ENCODE measurements around the gene NLRC4.

NLRC4 gene

DNA sequence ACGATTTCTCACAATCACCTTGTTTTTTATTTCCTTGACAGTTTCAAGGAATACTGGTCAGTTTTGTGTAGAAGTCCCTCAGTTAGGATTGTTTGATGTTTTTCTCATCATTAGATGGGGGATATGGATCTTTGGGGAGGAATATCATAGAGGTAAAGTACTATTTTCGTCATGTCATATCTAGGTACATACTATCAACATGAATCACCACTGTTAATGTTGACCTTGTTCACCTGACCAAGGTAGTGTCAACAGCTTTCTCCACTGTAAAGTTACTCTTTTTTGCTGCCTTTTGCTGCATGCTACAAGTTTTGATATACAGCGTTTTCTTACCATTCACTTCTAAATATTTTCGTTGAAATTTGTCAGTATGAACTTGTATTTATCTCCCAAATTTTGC lies 32.7 kb downstream of the NLRC4 start:
- Histone ChIP-seq H4K20me1 (ENCODE audit: insufficient read depth, low read length) (no peaks in the 10 kb centered on the region), H3K79me2 (ENCODE audit: low read length) (no peaks in the 10 kb centered on the region), H2AFZ (ENCODE audit: low read length) (no peak overlapping the region), H3K36me3 (replicated peaks; ENCODE audit: insufficient read depth, low read length) (no peaks in the 10 kb centered on the region), H3K4me3 (ENCODE audit: low read length) (no peak overlapping the region), H3K9me2 (replicated peaks; ENCODE audit: insufficient read depth, low read length) (no peaks in the 10 kb centered on the region), H3K9me3 (replicated peaks; ENCODE audit: insufficient read depth, low read length) (no peaks in the 10 kb centered on the region), H3K9ac (ENCODE audit: low read length) (no peak overlapping the region), H3K4me1 (ENCODE audit: low read length) (0 out of 2 replicates have a peak, but pooled peaks cover 6% of the 10 kb centered on the region), H3F3A (ENCODE audit: insufficient read depth, low read length) (no peaks in the 10 kb centered on the region), H3K4me2 (ENCODE audit: low read depth, low read length) (no peak overlapping the region), H3K27me3 (replicated peaks; ENCODE audit: insufficient read depth, low read length) (no peaks in the 10 kb centered on the region), H3K27ac (ENCODE audit: low read length) (no peak overlapping the region)
- TF ChIP-seq EZH2 (optimal IDR thresholded peaks at IDR 0.05; ENCODE audit: low read depth, low read length) (no peak), EZH2phosphoT487 (IDR thresholded peaks at IDR 0.05; ENCODE audit: low read length) (no peak)
- TF ChIP-seq, protein P1, sequence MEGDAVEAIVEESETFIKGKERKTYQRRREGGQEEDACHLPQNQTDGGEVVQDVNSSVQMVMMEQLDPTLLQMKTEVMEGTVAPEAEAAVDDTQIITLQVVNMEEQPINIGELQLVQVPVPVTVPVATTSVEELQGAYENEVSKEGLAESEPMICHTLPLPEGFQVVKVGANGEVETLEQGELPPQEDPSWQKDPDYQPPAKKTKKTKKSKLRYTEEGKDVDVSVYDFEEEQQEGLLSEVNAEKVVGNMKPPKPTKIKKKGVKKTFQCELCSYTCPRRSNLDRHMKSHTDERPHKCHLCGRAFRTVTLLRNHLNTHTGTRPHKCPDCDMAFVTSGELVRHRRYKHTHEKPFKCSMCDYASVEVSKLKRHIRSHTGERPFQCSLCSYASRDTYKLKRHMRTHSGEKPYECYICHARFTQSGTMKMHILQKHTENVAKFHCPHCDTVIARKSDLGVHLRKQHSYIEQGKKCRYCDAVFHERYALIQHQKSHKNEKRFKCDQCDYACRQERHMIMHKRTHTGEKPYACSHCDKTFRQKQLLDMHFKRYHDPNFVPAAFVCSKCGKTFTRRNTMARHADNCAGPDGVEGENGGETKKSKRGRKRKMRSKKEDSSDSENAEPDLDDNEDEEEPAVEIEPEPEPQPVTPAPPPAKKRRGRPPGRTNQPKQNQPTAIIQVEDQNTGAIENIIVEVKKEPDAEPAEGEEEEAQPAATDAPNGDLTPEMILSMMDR (IDR thresholded peaks at IDR 0.05; ENCODE audit: low read length): no peak
- no peak for DNase-seq

GRCh38 chr2:32229635-32230034 lies 35.1 kb downstream of the NLRC4 start:
- H3F3A ChIP-seq (ENCODE audit: insufficient read depth, low read length): no peaks in the 10 kb centered on the region
- no peaks in the 10 kb centered on the region for H3K9me2 ChIP-seq (replicated peaks; ENCODE audit: insufficient read depth, low read length)
- TF ChIP-seq, protein P1 (IDR thresholded peaks at IDR 0.05; ENCODE audit: low read length): no peak
- H4K20me1 ChIP-seq (ENCODE audit: insufficient read depth, low read length): no peaks in the 10 kb centered on the region
- no peaks in the 10 kb centered on the region for H3K36me3 ChIP-seq (replicated peaks; ENCODE audit: insufficient read depth, low read length)
- H3K79me2 ChIP-seq (ENCODE audit: low read length): no peaks in the 10 kb centered on the region
- no peaks in the 10 kb centered on the region for H3K9me3 ChIP-seq (replicated peaks; ENCODE audit: insufficient read depth, low read length)
- DNase-seq: no peak
- no peak overlapping the region for H3K4me3 ChIP-seq (ENCODE audit: low read length)
- no peak overlapping the region for H3K9ac ChIP-seq (ENCODE audit: low read length)
- no peaks in the 10 kb centered on the region for H3K27me3 ChIP-seq (replicated peaks; ENCODE audit: insufficient read depth, low read length)
- no peak overlapping the region for H3K27ac ChIP-seq (ENCODE audit: low read length)
- no peak overlapping the region for H2AFZ ChIP-seq (ENCODE audit: low read length)
- H3K4me1 ChIP-seq (ENCODE audit: low read length): 0 out of 2 replicates have a peak, but pooled peaks cover 6% of the 10 kb centered on the region
- no peak overlapping the region for H3K4me2 ChIP-seq (ENCODE audit: low read depth, low read length)

DNA sequence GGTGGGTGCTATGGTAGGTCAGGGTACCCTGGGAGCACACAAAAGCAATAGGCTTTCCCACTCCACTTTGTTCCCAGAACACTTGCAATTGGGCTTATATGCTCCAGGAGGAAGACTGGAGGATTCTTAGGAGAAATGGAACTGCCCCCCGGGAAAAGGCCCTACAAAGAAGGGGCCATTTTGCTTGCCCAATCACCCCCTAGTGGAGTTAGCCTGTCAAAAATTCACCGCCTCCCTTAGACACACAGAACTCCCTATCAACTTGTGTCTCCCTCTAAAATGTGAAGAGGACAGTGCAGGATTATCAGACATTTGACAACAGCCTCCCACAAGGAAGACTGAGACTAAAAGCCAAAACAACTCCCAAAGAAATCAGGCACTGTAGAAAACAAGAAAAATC lies 36.5 kb downstream of the NLRC4 start:
- Histone ChIP-seq H2AFZ (ENCODE audit: low read length) (no peak overlapping the region), H3K79me2 (ENCODE audit: low read length) (no peaks in the 10 kb centered on the region), H3K27ac (ENCODE audit: low read length) (no peak overlapping the region), H3K9me3 (replicated peaks; ENCODE audit: insufficient read depth, low read length) (no peaks in the 10 kb centered on the region), H3K9ac (ENCODE audit: low read length) (no peak overlapping the region), H3K4me1 (ENCODE audit: low read length) (0 out of 2 replicates have a peak, but pooled peaks cover 6% of the 10 kb centered on the region), H4K20me1 (ENCODE audit: insufficient read depth, low read length) (no peaks in the 10 kb centered on the region), H3K4me2 (ENCODE audit: low read depth, low read length) (no peak overlapping the region), H3K27me3 (replicated peaks; ENCODE audit: insufficient read depth, low read length) (no peaks in the 10 kb centered on the region), H3K4me3 (ENCODE audit: low read length) (no peak overlapping the region), H3K36me3 (replicated peaks; ENCODE audit: insufficient read depth, low read length) (no peaks in the 10 kb centered on the region), H3K9me2 (replicated peaks; ENCODE audit: insufficient read depth, low read length) (no peaks in the 10 kb centered on the region), H3F3A (ENCODE audit: insufficient read depth, low read length) (no peaks in the 10 kb centered on the region)
- TF ChIP-seq EZH2phosphoT487 (IDR thresholded peaks at IDR 0.05; ENCODE audit: low read length) (no peak), EZH2 (optimal IDR thresholded peaks at IDR 0.05; ENCODE audit: low read depth, low read length) (no peak)
- TF ChIP-seq, protein P1 (IDR thresholded peaks at IDR 0.05; ENCODE audit: low read length): no peak
- no peak for DNase-seq

Data from MM.1S (cell line).